ENCODE data around the gene NEUROG2.

GRCh38 chr4:112511093-112511802 is 4.7 kb downstream of the NEUROG2 start:
- TF ChIP-seq CTCF (conservative IDR thresholded peaks at IDR 0.05; ENCODE audit: low read length): no peak
- TF ChIP-seq EZH2phosphoT487 (IDR thresholded peaks at IDR 0.05; ENCODE audit: borderline replicate concordance): no peak

All from Loucy (cell line).